H1 (cell line): ENCODE results near the gene B3GAT2. TPM values are rescaled to one million over a fixed set of nuclear protein-coding genes. Genes with fewer than 3 reads are reported as not detected.

Experiments used
- CTCF ChIA-PET: fragments of 300-600 bp; sonication (Branson Sonifier 250); formaldehyde crosslinking; loops from one replicate; lab custom pipeline; 2021; ENCODE audit not compliant: partially characterized antibody; lab: Charles Lee
- POLR2A ChIA-PET: fragments of 300-600 bp; sonication (Branson Sonifier 250); formaldehyde crosslinking; loops from one replicate; lab custom pipeline; 2021; ENCODE audit warnings: inconsistent platforms; ENCODE audit not compliant: partially characterized antibody; lab: Charles Lee
- DNase-seq, 2 experiments: peaks; one replicate each; pipeline versions ENCODE4 v3.0.0 to v3.0.0-alpha.2; 2010 to 2022; ENCODE audit warnings: low spot score in 2 of 2, low read depth in 1 of 2, mixed read lengths in 1 of 2
- FAIRE-seq: peaks from 2 replicates; lab custom pipeline; 2011; peaks lifted over from hg19 to GRCh38; lab: Jason Lieb, UNC
- H2AFZ ChIP-seq: 2 replicates; pipeline ENCODE4 v1.8.1; 2012; ENCODE audit warnings: low read length, inconsistent platforms
- H2AK5ac ChIP-seq: 2 replicates; pipeline ENCODE4 v1.6.1; 2013; ENCODE audit warnings: low read depth, low read length
- H2BK120ac ChIP-seq: replicated peaks from 2 replicates; pipeline ENCODE3; 2013; ENCODE audit warnings: low read depth, low read length, inconsistent platforms
- H2BK12ac ChIP-seq: 2 replicates; pipeline ENCODE4 v1.6.1; 2013; ENCODE audit warnings: low read depth, low read length
- H2BK15ac ChIP-seq: 2 replicates; pipeline ENCODE4 v1.6.1; 2013; ENCODE audit warnings: low read length
- H2BK20ac ChIP-seq: 2 replicates; pipeline ENCODE4 v1.6.1; 2013; ENCODE audit warnings: low read length
- H2BK5ac ChIP-seq: 2 replicates; pipeline ENCODE4 v1.6.1; 2013; ENCODE audit warnings: low read depth, low read length
- H3K14ac ChIP-seq: 2 replicates; pipeline ENCODE4 v1.6.1; 2013; ENCODE audit warnings: inconsistent platforms; ENCODE audit not compliant: insufficient read length
- H3K18ac ChIP-seq: 2 replicates; pipeline ENCODE4 v1.6.1; 2013; ENCODE audit warnings: low read length; ENCODE audit errors: extremely low read depth
- H3K23ac ChIP-seq: 2 replicates; pipeline ENCODE4 v1.6.1; 2013; ENCODE audit warnings: inconsistent platforms; ENCODE audit not compliant: insufficient read length
- H3K23me2 ChIP-seq: 2 replicates; pipeline ENCODE4 v1.6.1; 2013; ENCODE audit warnings: low read depth, low read length
- H3K27ac ChIP-seq: 2 replicates; pipeline ENCODE4 v1.6.1; 2011; ENCODE audit warnings: low read depth, low read length, inconsistent platforms
- H3K27me3 ChIP-seq, 4 experiments: replicated peaks in 1 of 4; 1 replicate in 1 of 4; 2 replicates in 3 of 4; pipeline versions ENCODE4 v1.6.1 to v1.8.1; 2011 to 2013; ENCODE audit warnings: low read length in 3 of 4, mild to moderate bottlenecking in 3 of 4, inconsistent platforms in 2 of 4, mixed read lengths in 2 of 4, moderate library complexity in 1 of 4; ENCODE audit not compliant: control insufficient read depth in 3 of 4, insufficient read depth in 3 of 4; ENCODE audit errors: extremely low read depth in 1 of 4
- H3K36me3 ChIP-seq, 4 experiments: 2 replicates each; pipeline versions ENCODE4 v1.6.1 to v1.8.1; 2011 to 2013; ENCODE audit warnings: mild to moderate bottlenecking in 4 of 4, low read length in 3 of 4, moderate library complexity in 2 of 4, control low read depth in 1 of 4, inconsistent platforms in 1 of 4; ENCODE audit not compliant: insufficient read depth in 4 of 4, control insufficient read depth in 2 of 4
- H3K4ac ChIP-seq: replicated peaks from 2 replicates; pipeline ENCODE3; 2013; ENCODE audit warnings: low read length, low read depth, mixed read lengths, inconsistent platforms; ENCODE audit not compliant: insufficient read length
- H3K4me1 ChIP-seq, 4 experiments: replicated peaks in 1 of 4; 1 replicate in 1 of 4; 2 replicates in 3 of 4; pipeline versions ENCODE4 v1.6.1 to v1.8.1; 2011 to 2013; ENCODE audit warnings: low read length in 3 of 4, inconsistent platforms in 2 of 4, mixed read lengths in 1 of 4; ENCODE audit not compliant: insufficient read depth in 4 of 4, control insufficient read depth in 3 of 4
- H3K4me2 ChIP-seq, 2 experiments: 2 replicates each; pipeline versions ENCODE4 v1.6.1 to v1.8.1; 2011 to 2013; ENCODE audit warnings: low read depth in 2 of 2, low read length in 2 of 2, control low read depth in 1 of 2, inconsistent platforms in 1 of 2, mild to moderate bottlenecking in 1 of 2; ENCODE audit not compliant: insufficient read depth in 1 of 2
- H3K4me3 ChIP-seq, 4 experiments: fragments of 200-600, 300-600 bp in 1 of 4; sonication (generic), shearing (Covaris generic), sonication (Bioruptor Twin) in 1 of 4; 2 replicates each; pipeline versions ENCODE4 v1.5.1 to v1.8.1; 2011 to 2016; ENCODE audit warnings: low read length in 4 of 4, low read depth in 3 of 4, control low read depth in 2 of 4, inconsistent platforms in 2 of 4, mild to moderate bottlenecking in 2 of 4, mixed read lengths in 1 of 4, moderate library complexity in 1 of 4; ENCODE audit not compliant: insufficient read depth in 2 of 4; ENCODE audit errors: extremely low read depth in 1 of 4
- H3K56ac ChIP-seq: replicated peaks from 2 replicates; pipeline ENCODE3; 2013; ENCODE audit warnings: low read depth, mild to moderate bottlenecking, mixed read lengths, low read length, inconsistent platforms; ENCODE audit not compliant: insufficient read length
- H3K79me1 ChIP-seq: 2 replicates; pipeline ENCODE4 v1.6.1; 2013; ENCODE audit warnings: low read depth, low read length, control low read depth
- H3K79me2 ChIP-seq, 2 experiments: 2 replicates each; pipeline versions ENCODE4 v1.6.1 to v1.8.1; 2012 to 2013; ENCODE audit warnings: low read length in 2 of 2, mild to moderate bottlenecking in 2 of 2, inconsistent platforms in 1 of 2; ENCODE audit not compliant: insufficient read depth in 2 of 2, control insufficient read depth in 1 of 2
- H3K9ac ChIP-seq, 4 experiments: replicated peaks in 1 of 4; 1 replicate in 1 of 4; 2 replicates in 3 of 4; pipeline versions ENCODE4 v1.6.1 to v1.8.1; 2011 to 2013; ENCODE audit warnings: low read depth in 3 of 4, low read length in 3 of 4, control low read depth in 2 of 4, mild to moderate bottlenecking in 2 of 4, moderate library complexity in 2 of 4, inconsistent platforms in 1 of 4; ENCODE audit errors: extremely low read depth in 1 of 4
- H3K9me3 ChIP-seq, 2 experiments: 2 replicates each; pipeline versions ENCODE4 v1.6.1 to v1.8.1; 2012 to 2013; ENCODE audit warnings: mild to moderate bottlenecking in 2 of 2, moderate library complexity in 2 of 2, control low read depth in 1 of 2, inconsistent platforms in 1 of 2, low read depth in 1 of 2, low read length in 1 of 2, mixed read lengths in 1 of 2; ENCODE audit not compliant: insufficient read depth in 2 of 2
- H4K20me1 ChIP-seq, 2 experiments: replicated peaks in 1 of 2; 2 replicates each; pipeline versions ENCODE3 to v1.8.1; 2011 to 2013; ENCODE audit warnings: inconsistent platforms in 2 of 2, low read length in 2 of 2, mild to moderate bottlenecking in 1 of 2; ENCODE audit not compliant: insufficient read depth in 2 of 2, control insufficient read depth in 1 of 2
- H4K5ac ChIP-seq: 2 replicates; pipeline ENCODE4 v1.6.1; 2013; ENCODE audit warnings: low read length, low read depth, mixed read lengths, inconsistent platforms; ENCODE audit not compliant: insufficient read length
- H4K8ac ChIP-seq: 2 replicates; pipeline ENCODE4 v1.8.0; 2013; ENCODE audit warnings: mild to moderate bottlenecking, moderate library complexity, low read length, inconsistent platforms; ENCODE audit not compliant: insufficient read depth; ENCODE audit errors: extremely low read depth
- H4K91ac ChIP-seq: replicated peaks from 2 replicates; pipeline ENCODE3; 2013; ENCODE audit warnings: low read length, mixed read lengths, inconsistent platforms; ENCODE audit not compliant: insufficient read length
- CBX5 ChIP-seq: fragments of 300-800, 300-1000 bp; sonication (generic); IDR thresholded peaks from 2 replicates; pipeline ENCODE4 v1.7.1; 2016; ENCODE audit warnings: antibody characterized with exemption, low read length, low read depth
- CREB1 ChIP-seq: IDR thresholded peaks from 2 replicates; pipeline ENCODE4 v1.6.1; 2012; ENCODE audit warnings: inconsistent platforms
- NANOG ChIP-seq: IDR thresholded peaks from 2 replicates; pipeline ENCODE4 v1.6.1; 2011; ENCODE audit warnings: low read length, low read depth, mild to moderate bottlenecking, inconsistent platforms; ENCODE audit not compliant: insufficient read depth, poor library complexity, severe bottlenecking
- ZNF274 ChIP-seq: IDR thresholded peaks from 2 replicates; pipeline ENCODE4 v1.7.0; 2012; ENCODE audit warnings: low read length, borderline replicate concordance; ENCODE audit errors: extremely low read depth
- WGBS, 2 experiments: shearing (Covaris generic) in 1 of 2; methylation state at CpG; one replicate each; pipeline versions ENCODE4 v1.1.6 to v1.1.7; 2013 to 2015; ENCODE audit warnings: low lambda C conversion rate in 2 of 2, mixed read lengths in 2 of 2, inconsistent platforms in 1 of 2, low coverage in 1 of 2, missing lambda C conversion rate in 1 of 2; ENCODE audit not compliant: insufficient replicate concordance in 2 of 2, insufficient coverage in 1 of 2, insufficient read length in 1 of 2; ENCODE audit errors: extremely low coverage in 1 of 2, missing lambda C conversion rate in 1 of 2; 5-methylcytosine and 5-hydroxymethylcytosine counted together
- polyA plus RNA-seq, 7 experiments: library from polyadenylated mRNA; depleted of rRNA in 3 of 7; stranded (reverse) in 5 of 7; unstranded in 2 of 7; fragments of >200 nt in 5 of 7; fragments of 200-250 nt in 2 of 7; gene quantifications; 1 replicate in 5 of 7; 2 replicates in 1 of 7; 4 replicates in 1 of 7; pipeline versions ENCODE4 v1.2.1 to v1.2.3, GENCODE V29; 2011 to 2013; ENCODE audit warnings: missing spikeins in 2 of 7, mixed read lengths in 2 of 7
- total RNA-seq: library from RNA; stranded (reverse); fragmentation: NEBNext Ultra II Directional; extraction: Animal tissue kit (Norgen Biotek cat#: 25700); gene quantifications from 2 replicates; pipeline ENCODE4 v1.2.1, GENCODE V29; 2021

The B3GAT2 gene
- total and polyA plus RNA-seq, 2 of the 8 experiments (the other 6 are each of a cell fraction or from before 2014, with no cell fraction given): 0.83 to 1.9 TPM

DNA sequence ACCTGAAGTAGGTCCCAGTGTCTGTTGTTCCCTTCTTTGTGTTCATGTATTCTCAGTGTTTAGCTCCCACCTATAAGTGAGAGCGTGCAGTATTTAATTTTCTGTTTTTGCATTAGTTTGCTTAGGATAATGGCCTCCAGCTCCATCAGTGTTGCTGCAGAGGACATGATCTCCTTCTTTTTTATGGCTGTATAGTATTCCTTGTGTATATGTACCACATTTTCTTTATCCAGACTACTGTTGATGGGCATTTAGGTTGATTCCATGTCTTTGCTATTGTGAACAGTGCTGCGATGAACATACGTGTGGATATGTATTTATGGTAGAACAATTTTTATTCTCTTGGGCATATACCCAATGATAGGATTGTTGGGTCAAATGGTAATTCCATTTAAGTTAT, 125.4 kb downstream of the B3GAT2 start:
- Histone ChIP-seq H2BK15ac (no peak overlapping the region), H3K23ac (no peak overlapping the region), H4K5ac (no peak overlapping the region), H4K8ac (no peak overlapping the region), H2BK20ac (no peak overlapping the region), H3K4ac (no peak overlapping the region), H3K79me2 (no peaks in the 10 kb centered on the region), H3K27ac (no peak overlapping the region), H4K20me1 (no peaks in the 10 kb centered on the region), H2BK120ac (no peak overlapping the region), H3K27me3 (peaks cover 0 to 1% (median 0%) of the 10 kb centered on the region in 4 experiments; a peak in 1 of 7 replicates), H3K4me1 (no peaks in the 10 kb centered on the region), H3K9me3 (0 out of 4 replicates have a peak, but pooled peaks cover 0 to 3% of the 10 kb centered on the region in 2 experiments), H3K79me1 (no peaks in the 10 kb centered on the region), H3K36me3 (no peaks in the 10 kb centered on the region), H3K9ac (no peak overlapping the region), H2AFZ (no peak overlapping the region), H3K23me2 (no peaks in the 10 kb centered on the region), H3K4me3 (no peak overlapping the region), H3K18ac (no peak overlapping the region), H3K14ac (no peak overlapping the region), H2AK5ac (no peak overlapping the region), H2BK5ac (no peak overlapping the region), H3K56ac (no peak overlapping the region), H4K91ac (no peak overlapping the region), H3K4me2 (no peak overlapping the region), H2BK12ac (no peak overlapping the region)
- WGBS, 2 experiments: 96% methylated on average over 3 of the region's 3 CpGs; no CpG with 5 or more reads in 1 of the 2 experiments
- DNase-seq (no peak), FAIRE-seq (no peak)
- CTCF ChIA-PET: interaction anchor here (1.5 kb wide), 1 partner anchor 38 kb away, joined by 4 read pairs; no protein-coding TSS in a partner anchor
- POLR2A ChIA-PET: no interaction called here
- TF ChIP-seq CREB1: no peak
- no peak for TF ChIP-seq CBX5
- no peak for TF ChIP-seq NANOG
- no peak for TF ChIP-seq ZNF274
